ENCODE results near the gene GPLD1.

Gene GPLD1

GRCh38 chr6:24458134-24458533, 31.2 kb downstream of the GPLD1 start:
- Mint-ChIP-seq H3K27ac (no peak overlapping the region), H3K36me3 (ENCODE audit: low read depth) (no peaks in the 10 kb centered on the region), H3K4me3 (no peak overlapping the region), H3K27me3 (ENCODE audit: low read depth) (no peaks in the 10 kb centered on the region), H3K9me3 (no peaks in the 10 kb centered on the region), H3K4me1 (ENCODE audit: low read depth) (no peaks in the 10 kb centered on the region)
- DNase-seq (ENCODE audit: low spot score), result no peak

- no peak overlapping the region for H3K27ac Mint-ChIP-seq
- no peaks in the 10 kb centered on the region for H3K27me3 Mint-ChIP-seq (ENCODE audit: low read depth)
- DNase-seq (ENCODE audit: low spot score), result no peak
- H3K36me3 Mint-ChIP-seq (ENCODE audit: low read depth), result no peaks in the 10 kb centered on the region
- H3K9me3 Mint-ChIP-seq, result no peaks in the 10 kb centered on the region
- no peak overlapping the region for H3K4me3 Mint-ChIP-seq
- no peaks in the 10 kb centered on the region for H3K4me1 Mint-ChIP-seq (ENCODE audit: low read depth)
Measured at GRCh38 chr6:24455061-24455460, 34.3 kb downstream of the GPLD1 start.

GRCh38 chr6:24454452-24454851, 34.9 kb downstream of the GPLD1 start:
- Mint-ChIP-seq H3K4me3 (no peak overlapping the region), H3K4me1 (ENCODE audit: low read depth) (no peaks in the 10 kb centered on the region), H3K27me3 (ENCODE audit: low read depth) (no peaks in the 10 kb centered on the region), H3K27ac (no peak overlapping the region), H3K36me3 (ENCODE audit: low read depth) (no peaks in the 10 kb centered on the region), H3K9me3 (no peaks in the 10 kb centered on the region)
- DNase-seq (ENCODE audit: low spot score), result no peak

- Mint-ChIP-seq H3K27ac (no peak overlapping the region), H3K27me3 (ENCODE audit: low read depth) (no peaks in the 10 kb centered on the region)
Measured at GRCh38 chr6:24453921-24454320, 35.5 kb downstream of the GPLD1 start.

GRCh38 chr6:24451581-24452388, 37.6 kb downstream of the GPLD1 start:
- Mint-ChIP-seq H3K27ac (no peak overlapping the region), H3K4me1 (ENCODE audit: low read depth) (no peaks in the 10 kb centered on the region), H3K36me3 (ENCODE audit: low read depth) (no peaks in the 10 kb centered on the region), H3K27me3 (ENCODE audit: low read depth) (no peaks in the 10 kb centered on the region), H3K4me3 (no peak overlapping the region), H3K9me3 (no peaks in the 10 kb centered on the region)
- no peak for DNase-seq (ENCODE audit: low spot score)

More at GRCh38 chr6:24453921-24454320, 35.5 kb downstream of the GPLD1 start:
- Mint-ChIP-seq H3K4me3 (no peak overlapping the region), H3K9me3 (no peaks in the 10 kb centered on the region), H3K36me3 (ENCODE audit: low read depth) (no peaks in the 10 kb centered on the region), H3K4me1 (ENCODE audit: low read depth) (no peaks in the 10 kb centered on the region)
- DNase-seq (ENCODE audit: low spot score), result no peak

GRCh38 chr6:24448828-24449525, 40.4 kb downstream of the GPLD1 start:
- H3K36me3 Mint-ChIP-seq (ENCODE audit: low read depth), result no peaks in the 10 kb centered on the region
- no peaks in the 10 kb centered on the region for H3K9me3 Mint-ChIP-seq
- no peaks in the 10 kb centered on the region for H3K4me1 Mint-ChIP-seq (ENCODE audit: low read depth)
- DNase-seq (ENCODE audit: low spot score), result no peak
- H3K27me3 Mint-ChIP-seq (ENCODE audit: low read depth), result no peaks in the 10 kb centered on the region
- H3K27ac Mint-ChIP-seq, result no peak overlapping the region
- no peak overlapping the region for H3K4me3 Mint-ChIP-seq

GRCh38 chr6:24448396-24448795, 41.0 kb downstream of the GPLD1 start:
- Mint-ChIP-seq H3K27me3 (ENCODE audit: low read depth) (no peaks in the 10 kb centered on the region), H3K27ac (no peak overlapping the region), H3K9me3 (no peaks in the 10 kb centered on the region), H3K4me3 (no peak overlapping the region), H3K4me1 (ENCODE audit: low read depth) (no peaks in the 10 kb centered on the region), H3K36me3 (ENCODE audit: low read depth) (no peaks in the 10 kb centered on the region)
- DNase-seq (ENCODE audit: low spot score), result no peak

GRCh38 chr6:24446670-24447069, 42.7 kb downstream of the GPLD1 start:
- no peak overlapping the region for H3K4me3 Mint-ChIP-seq
- H3K27ac Mint-ChIP-seq, result no peak overlapping the region
- no peaks in the 10 kb centered on the region for H3K36me3 Mint-ChIP-seq (ENCODE audit: low read depth)
- H3K9me3 Mint-ChIP-seq, result no peaks in the 10 kb centered on the region
- no peaks in the 10 kb centered on the region for H3K4me1 Mint-ChIP-seq (ENCODE audit: low read depth)
- H3K27me3 Mint-ChIP-seq (ENCODE audit: low read depth), result peaks cover 2% of the 10 kb centered on the region
- no peak for DNase-seq (ENCODE audit: low spot score)

GRCh38 chr6:24445704-24446103, 43.7 kb downstream of the GPLD1 start:
- no peak for DNase-seq (ENCODE audit: low spot score)
- H3K9me3 Mint-ChIP-seq, result no peaks in the 10 kb centered on the region
- H3K36me3 Mint-ChIP-seq (ENCODE audit: low read depth), result no peaks in the 10 kb centered on the region
- peaks cover 2% of the 10 kb centered on the region for H3K27me3 Mint-ChIP-seq (ENCODE audit: low read depth)
- H3K4me1 Mint-ChIP-seq (ENCODE audit: low read depth), result no peaks in the 10 kb centered on the region
- no peak overlapping the region for H3K4me3 Mint-ChIP-seq
- no peak overlapping the region for H3K27ac Mint-ChIP-seq

GRCh38 chr6:24444588-24444987, 44.8 kb downstream of the GPLD1 start:
- Mint-ChIP-seq H3K4me1 (ENCODE audit: low read depth) (peaks cover 4% of the 10 kb centered on the region), H3K9me3 (no peaks in the 10 kb centered on the region), H3K27me3 (ENCODE audit: low read depth) (peaks cover 2% of the 10 kb centered on the region), H3K36me3 (ENCODE audit: low read depth) (no peaks in the 10 kb centered on the region), H3K4me3 (no peak overlapping the region), H3K27ac (no peak overlapping the region)
- DNase-seq (ENCODE audit: low spot score), result no peak

GRCh38 chr6:24441599-24441904, 47.8 kb downstream of the GPLD1 start:
- peaks cover 2% of the 10 kb centered on the region for H3K27me3 Mint-ChIP-seq (ENCODE audit: low read depth)
- H3K4me1 Mint-ChIP-seq (ENCODE audit: low read depth), result peaks cover 4% of the 10 kb centered on the region

GRCh38 chr6:24440897-24441598, 48.3 kb downstream of the GPLD1 start:
- H3K36me3 Mint-ChIP-seq (ENCODE audit: low read depth), result no peaks in the 10 kb centered on the region

More at GRCh38 chr6:24441599-24441904, 47.8 kb downstream of the GPLD1 start:
- Mint-ChIP-seq H3K27ac (no peak overlapping the region), H3K36me3 (ENCODE audit: low read depth) (no peaks in the 10 kb centered on the region), H3K4me3 (no peak overlapping the region), H3K9me3 (no peaks in the 10 kb centered on the region)
- DNase-seq (ENCODE audit: low spot score), result no peak

GRCh38 chr6:24439858-24440539, 49.4 kb downstream of the GPLD1 start:
- no peak for DNase-seq (ENCODE audit: low spot score)
- Mint-ChIP-seq H3K9me3 (no peaks in the 10 kb centered on the region), H3K4me3 (no peak overlapping the region), H3K36me3 (ENCODE audit: low read depth) (no peaks in the 10 kb centered on the region), H3K4me1 (ENCODE audit: low read depth) (peaks cover 6% of the 10 kb centered on the region), H3K27ac (no peak overlapping the region), H3K27me3 (ENCODE audit: low read depth) (peaks cover 2% of the 10 kb centered on the region)

More at GRCh38 chr6:24440897-24441598, 48.3 kb downstream of the GPLD1 start:
- no peaks in the 10 kb centered on the region for H3K9me3 Mint-ChIP-seq
- DNase-seq (ENCODE audit: low spot score), result no peak
- peaks cover 2% of the 10 kb centered on the region for H3K27me3 Mint-ChIP-seq (ENCODE audit: low read depth)
- H3K4me3 Mint-ChIP-seq, result no peak overlapping the region
- no peak overlapping the region for H3K27ac Mint-ChIP-seq
- H3K4me1 Mint-ChIP-seq (ENCODE audit: low read depth), result peaks cover 4% of the 10 kb centered on the region

GRCh38 chr6:24436979-24437378, 52.4 kb downstream of the GPLD1 start:
- Mint-ChIP-seq H3K4me1 (ENCODE audit: low read depth) (peaks cover 6% of the 10 kb centered on the region), H3K27ac (no peak overlapping the region), H3K9me3 (no peaks in the 10 kb centered on the region), H3K36me3 (ENCODE audit: low read depth) (no peaks in the 10 kb centered on the region), H3K4me3 (no peak overlapping the region), H3K27me3 (ENCODE audit: low read depth) (no peaks in the 10 kb centered on the region)
- DNase-seq (ENCODE audit: low spot score), result no peak

Measured in T-helper 2 cell treated with Interferon-gamma antibody and Interleukin-4, amounts not matched to agents 5 μg/mL and 100 μg/mL, for 36 hours (primary cell).